GM19463 (cell line): ENCODE measurements around the gene WFIKKN1.

ENCODE experiments used
- ATAC-seq: cut with Tn5 transposase; IDR thresholded peaks from one replicate; pipeline ENCODE4 v1.9.1; 2021; ENCODE audit warnings: mild to moderate bottlenecking, moderate library complexity; ENCODE audit not compliant: unreplicated experiment

WFIKKN1 gene, protein sequence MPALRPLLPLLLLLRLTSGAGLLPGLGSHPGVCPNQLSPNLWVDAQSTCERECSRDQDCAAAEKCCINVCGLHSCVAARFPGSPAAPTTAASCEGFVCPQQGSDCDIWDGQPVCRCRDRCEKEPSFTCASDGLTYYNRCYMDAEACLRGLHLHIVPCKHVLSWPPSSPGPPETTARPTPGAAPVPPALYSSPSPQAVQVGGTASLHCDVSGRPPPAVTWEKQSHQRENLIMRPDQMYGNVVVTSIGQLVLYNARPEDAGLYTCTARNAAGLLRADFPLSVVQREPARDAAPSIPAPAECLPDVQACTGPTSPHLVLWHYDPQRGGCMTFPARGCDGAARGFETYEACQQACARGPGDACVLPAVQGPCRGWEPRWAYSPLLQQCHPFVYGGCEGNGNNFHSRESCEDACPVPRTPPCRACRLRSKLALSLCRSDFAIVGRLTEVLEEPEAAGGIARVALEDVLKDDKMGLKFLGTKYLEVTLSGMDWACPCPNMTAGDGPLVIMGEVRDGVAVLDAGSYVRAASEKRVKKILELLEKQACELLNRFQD

DNA sequence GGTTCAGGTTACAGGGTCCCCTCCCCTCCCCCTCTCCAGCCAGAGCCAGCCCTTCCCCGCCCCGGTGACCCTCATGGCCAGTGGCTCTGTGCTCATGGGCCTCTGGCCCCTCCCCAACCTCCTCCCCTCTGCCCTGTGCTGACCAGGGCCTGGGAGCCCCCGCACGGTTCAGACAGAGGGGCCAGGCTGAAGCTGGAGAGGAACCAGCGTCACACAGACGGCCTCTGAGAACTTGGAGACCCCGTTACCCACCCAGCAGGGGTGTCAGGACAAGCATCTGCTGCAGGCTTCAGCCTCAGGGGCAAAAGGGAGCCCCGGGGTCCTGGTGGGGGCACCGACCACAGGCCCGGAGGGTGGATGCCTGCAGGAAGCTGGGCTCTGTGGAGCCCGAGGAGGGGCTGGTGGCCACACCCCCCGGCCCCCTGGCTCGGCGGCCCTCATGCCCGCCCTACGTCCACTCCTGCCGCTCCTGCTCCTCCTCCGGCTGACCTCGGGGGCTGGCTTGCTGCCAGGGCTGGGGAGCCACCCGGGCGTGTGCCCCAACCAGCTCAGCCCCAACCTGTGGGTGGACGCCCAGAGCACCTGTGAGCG lies at the start of gene WFIKKN1:
TSS of gene WFIKKN1 (plus strand) at position 171 of the 591 bp plus-strand sequence. CDS start at position 440, 269 bp downstream.
- ATAC-seq = no peak

DNA sequence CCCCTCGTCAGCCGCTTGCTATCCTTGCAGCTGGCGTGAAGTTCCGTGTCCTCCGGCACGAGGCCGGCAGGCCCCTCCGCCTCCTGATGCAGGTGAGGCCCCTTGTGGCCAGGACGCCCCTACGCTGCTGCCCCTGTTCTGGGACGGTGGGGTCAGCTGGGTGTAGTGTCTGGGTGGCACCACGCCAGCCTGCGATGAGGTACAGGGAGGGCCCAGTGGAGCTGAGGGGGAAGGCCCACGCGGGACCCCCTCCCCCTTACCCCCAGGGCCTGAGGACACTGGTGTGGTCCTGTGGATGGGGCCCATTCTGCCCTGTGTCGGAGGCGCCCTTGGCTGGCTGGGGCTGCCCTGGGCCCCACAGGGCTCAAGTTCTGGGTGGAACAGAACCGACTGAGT lies 48.6 kb upstream of the WFIKKN1 start:
- no peak for ATAC-seq

DNA sequence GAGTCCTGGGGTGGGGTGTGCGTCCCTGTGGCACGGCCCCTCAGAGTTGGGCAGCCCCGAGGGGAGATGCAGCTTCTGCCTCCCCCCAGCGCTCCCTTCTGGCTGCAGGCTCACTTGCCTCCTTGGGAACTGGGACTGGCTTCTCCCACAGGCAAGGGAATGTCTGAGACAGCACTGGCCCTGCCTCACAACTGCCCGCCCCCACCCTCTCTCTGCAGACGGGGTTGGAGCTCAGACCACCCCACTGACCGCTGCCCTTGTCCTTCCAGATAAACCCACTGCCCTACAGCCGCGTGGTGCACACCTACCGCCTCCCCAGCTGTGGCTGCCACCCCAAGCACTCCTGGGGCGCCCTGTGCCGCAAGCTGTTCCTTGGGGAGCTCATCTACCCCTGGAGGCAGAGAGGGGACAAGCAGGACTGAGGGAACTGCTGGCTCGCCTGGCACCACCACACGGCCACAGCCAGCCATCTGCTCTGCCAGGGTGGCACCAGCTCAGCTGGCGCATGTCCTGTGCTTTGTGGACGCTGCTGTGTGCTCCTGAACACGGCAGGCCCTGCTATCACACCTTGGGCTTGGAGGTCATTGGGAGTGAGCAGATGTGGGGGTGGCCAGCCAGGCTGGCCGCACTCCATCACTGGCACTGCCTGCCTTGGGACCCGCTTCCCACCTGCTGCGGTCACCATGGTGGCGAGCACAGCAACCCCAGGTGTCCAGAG lies 48.0 kb upstream of the WFIKKN1 start:
- ATAC-seq = no peak

DNA sequence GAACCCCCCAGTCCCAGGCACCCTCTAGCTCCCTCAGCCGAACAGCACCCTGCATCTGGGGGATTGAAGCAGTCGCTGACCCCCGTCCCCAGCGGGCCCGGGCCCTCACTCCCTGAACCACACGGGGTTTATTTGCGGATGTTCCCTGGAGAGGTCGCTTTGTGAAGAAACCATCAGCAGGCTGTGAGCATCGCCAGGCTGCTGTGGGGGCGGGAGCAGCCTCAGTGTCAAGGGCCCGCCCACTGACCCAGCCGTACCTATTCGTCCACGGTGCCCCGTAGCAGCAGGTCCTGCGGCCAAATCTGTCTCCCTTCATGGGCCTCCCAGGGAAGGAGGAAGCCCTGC lies 47.3 kb upstream of the WFIKKN1 start:
- no peak for ATAC-seq

DNA sequence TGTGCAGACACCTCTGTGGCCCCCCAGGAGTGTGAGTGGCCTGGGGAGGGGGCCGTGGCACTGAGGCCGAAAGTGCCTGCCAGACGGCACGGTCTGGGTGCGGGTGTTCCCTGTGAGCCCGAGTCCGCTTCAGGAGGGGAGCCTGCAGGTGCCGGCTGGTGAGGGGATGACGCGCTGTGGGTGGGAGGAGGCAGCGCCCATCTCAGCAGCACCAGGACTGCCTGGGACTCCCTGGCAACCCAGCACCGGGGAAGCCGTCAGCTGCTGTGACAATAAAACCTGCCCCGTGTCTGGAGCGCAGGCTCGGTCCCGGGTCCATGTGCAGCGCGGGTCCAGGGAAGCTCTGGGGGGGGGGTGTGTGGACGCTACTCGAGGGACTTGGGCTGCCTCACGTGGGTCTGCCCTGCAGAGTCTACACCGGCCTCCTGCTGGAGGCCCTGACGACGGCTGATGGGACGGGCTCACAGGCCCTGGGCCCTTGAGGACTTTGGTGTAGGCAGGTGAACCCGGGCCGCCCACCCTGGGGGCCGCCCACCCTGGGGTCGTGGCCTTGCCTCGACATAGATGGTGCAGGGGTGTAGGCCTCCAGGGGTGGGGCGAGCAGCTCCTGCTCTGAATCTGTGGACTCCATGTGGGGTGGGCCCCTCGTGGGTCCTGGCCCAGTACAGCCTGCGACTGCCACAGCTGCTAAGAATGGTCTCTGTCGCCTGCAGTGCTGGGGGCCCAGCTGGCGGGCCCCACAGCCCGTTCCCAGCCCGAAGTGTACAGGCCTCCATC lies 46.8 kb upstream of the WFIKKN1 start:
- ATAC-seq = no peak

DNA sequence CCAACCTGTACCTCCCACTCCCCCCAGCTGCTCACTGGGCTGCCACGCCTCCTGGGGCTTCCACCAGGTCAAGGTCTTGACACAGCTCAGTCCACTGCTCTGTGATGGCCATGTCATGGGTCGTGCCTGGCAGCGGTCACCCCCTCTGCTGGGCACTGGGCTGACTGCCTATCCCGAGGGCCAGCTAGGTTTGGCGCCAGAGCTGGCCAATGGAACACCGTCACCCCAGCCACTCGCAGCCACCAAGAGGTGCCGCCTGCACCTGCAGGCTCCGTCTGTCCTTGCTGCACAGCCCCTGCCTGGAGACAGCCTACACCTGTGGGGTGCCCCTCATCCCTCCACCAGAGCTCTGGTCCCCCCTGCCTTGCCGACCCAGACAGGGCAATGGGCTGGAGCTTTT lies 45.4 kb upstream of the WFIKKN1 start:
- no peak for ATAC-seq

DNA sequence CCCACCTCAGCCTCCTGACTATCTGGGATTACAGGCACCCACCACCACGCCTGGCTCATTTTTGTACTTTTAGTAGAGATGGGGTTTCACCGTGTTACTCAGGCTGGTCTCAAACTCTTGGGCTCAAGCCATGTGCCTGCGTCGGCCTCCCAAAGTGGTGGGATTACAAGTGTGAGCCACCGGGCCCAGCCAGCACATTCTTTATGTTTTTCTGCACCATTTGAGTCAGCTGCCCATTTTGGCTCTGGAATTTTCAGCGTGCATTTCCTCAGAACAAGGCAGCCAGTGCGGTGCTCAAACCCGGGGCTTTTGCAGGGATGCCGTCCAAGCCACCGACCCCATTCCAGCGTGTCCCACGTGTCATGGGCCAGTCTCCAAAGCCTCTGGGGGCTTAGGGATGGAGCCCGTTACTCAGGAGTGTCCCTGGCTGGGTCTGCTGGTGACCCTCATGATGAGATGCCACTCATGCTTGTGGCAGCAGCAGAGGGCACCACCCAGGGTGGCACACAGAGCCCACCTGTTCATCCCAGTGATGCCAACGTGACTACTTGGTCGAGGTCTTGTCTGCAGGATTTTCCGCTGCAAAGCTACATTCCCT lies 44.6 kb upstream of the WFIKKN1 start:
- ATAC-seq = no peak

DNA sequence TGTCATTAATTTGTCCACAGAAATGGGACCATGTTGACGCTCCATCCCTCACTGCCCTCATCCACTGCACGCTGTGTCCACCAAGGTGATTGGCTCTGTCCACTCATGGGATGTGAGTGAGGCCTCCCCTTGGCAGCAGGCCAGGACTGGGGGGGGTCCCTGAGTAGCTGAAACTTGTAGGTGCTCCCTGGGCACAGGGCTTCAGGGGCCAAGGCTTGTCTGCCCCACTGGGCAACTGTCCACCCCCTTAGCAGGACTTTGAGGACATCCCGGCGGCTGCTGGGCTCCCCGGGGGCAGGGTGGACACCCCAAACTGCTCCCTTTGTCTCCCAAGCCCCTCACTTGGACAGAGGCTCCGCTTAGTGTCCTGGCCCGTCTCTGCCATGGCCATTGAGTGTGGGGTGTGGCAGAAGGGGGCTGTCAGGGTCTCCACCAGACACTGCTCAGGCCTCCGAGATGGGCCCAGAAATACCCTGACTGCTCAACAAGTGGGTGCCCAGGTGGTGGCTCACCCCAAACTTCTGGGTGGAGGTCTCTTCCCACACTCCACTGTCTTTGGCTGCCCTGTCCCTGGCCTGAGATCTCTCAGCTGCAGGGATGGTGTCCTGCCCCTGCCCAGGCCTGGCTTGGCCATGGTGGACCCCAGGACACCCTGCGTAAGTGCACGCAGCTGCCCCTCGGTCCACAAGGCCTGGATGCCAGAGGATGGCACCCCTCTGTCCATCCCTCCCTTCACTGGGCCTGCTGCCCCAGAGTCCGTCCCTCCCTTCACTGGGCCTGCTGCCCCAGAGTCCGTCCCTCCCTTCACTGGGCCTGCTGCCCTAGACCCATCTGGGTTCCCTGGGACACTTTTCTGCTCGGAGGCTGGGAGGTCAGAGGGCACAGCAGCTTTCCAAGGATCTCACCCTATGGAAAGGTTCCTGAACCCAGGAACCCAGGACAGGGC lies 43.9 kb upstream of the WFIKKN1 start:
- no peak for ATAC-seq

DNA sequence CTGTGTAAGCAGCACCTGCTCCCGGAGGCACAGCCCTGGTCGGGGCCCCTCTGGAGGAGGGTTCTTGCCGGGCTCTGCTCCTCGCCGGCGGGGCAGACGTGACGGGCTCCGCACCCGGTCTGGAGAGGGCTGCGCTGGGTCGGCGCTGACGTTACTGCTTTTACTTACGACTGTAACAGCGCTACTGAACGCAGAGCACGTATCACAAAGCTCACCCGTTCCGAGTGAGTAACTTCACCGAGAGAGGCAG lies 42.2 kb upstream of the WFIKKN1 start:
- peak; percentile 3 for ATAC-seq

DNA sequence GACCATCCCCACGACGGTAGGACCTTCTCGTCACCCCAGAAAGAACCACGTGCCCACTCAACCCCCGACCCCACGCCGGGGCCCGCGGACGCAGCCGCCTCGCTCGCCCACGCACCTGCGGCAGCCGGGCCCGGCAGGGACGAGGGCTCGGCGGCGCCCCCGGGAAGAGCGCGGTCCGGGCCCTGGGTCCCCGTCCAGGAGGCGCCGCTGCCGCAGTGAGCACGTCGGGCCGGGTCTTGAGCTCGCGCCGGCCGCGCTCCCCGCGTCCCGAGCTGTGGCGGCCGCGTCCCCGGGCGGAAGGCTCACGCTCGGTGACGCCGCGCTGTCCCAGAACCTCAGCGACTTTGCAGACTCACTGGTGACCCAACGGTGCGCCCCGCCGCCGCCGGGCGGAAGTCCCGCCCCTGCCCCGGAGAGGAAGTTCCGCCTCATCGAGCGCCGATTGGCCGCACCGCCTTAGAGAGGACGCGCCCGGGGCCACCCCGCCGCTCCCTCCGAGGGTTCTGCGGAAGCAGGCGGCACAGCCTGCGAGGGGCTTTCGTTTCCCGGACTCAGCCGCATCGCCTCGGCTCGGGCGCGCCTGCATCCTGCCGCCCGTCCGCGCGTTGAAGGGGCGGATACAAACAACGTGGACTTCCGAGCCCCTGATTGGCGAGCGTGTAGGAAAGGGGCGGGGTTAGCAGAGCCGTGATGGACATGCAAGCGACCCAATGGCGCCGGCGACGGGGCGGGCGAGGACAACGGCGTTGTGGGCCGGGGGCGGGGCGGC lies 41.7 kb upstream of the WFIKKN1 start:
- peak; percentile 60 for ATAC-seq

DNA sequence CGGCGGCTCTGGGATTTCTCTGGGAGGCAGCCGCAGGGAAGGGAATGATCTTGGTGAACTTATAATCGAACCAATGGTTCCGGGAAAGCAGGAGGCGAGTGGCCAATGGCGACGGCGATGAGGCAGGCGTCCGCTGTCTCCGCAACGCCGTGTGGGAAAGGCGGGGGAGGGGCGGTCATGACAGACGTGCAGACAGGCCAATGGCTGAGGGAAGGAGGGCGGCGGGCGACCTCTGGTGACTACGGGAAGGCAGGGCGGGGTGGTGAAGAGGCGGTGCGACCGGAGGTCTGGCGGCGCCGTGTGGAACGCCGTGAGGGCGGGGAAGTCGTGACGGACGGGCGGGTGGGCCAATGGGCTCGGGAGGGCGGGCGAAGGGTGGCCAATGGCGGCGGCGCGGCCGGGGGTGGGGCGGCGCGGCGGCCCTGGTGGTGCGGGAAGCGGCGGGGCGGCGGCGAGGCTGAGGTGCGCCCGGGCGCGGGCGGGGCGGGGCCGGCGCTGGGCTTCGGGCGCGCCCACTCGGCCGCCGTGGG lies 41.1 kb upstream of the WFIKKN1 start, which contains the start of gene RAB40C:
TSS of gene RAB40C (plus strand) at position 409 of the 530 bp plus-strand sequence. CDS start 226 bp downstream, outside the sequence.
- ATAC-seq = peak; percentile 75

DNA sequence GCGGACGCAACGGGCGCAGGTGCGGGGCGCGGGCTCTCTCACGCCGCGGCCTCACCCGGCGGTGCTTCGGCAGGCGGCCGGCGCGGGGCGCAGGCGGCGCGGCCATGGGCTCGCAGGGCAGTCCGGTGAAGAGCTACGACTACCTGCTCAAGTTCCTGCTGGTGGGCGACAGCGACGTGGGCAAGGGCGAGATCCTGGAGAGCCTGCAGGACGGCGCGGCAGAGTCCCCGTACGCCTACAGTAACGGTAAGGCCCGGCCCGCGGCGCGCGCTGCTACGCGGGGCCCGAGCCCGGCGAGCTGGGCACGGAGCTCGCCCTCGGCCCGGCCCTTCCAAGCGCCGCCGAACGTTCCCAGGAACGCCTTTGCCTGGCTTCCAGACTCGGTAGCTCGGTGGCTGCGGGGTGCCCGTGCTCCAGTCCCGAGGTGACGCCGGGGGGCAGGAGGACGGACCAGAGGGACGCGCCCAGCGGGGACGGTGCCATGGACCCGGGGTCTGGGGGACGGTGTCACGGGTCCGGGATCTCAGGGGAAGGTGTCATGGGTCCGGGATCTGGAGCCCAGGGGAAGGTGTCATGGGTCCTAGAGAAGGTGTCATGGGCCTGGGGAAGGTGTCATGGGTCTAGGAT lies 40.5 kb upstream of the WFIKKN1 start:
- no peak for ATAC-seq

DNA sequence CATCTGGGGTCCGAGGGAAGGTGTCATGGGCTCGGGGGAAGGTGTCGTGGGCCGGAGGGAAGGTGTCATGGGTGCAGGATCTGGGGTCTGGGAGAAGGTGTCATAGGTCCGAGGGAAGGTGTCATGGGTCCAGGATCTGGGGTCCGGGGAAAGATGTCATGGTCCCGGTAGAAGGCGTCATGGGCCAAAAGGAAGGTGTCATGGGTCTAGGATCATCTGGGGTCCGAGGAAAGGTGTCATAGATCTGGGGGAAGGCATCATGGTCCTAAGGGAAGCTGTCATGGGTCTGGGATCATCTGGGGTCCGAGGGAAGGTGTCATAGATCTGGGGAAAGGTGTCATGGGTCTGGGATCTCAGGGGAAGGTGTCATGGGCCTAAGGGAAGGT lies 40.0 kb upstream of the WFIKKN1 start:
- ATAC-seq = no peak

DNA sequence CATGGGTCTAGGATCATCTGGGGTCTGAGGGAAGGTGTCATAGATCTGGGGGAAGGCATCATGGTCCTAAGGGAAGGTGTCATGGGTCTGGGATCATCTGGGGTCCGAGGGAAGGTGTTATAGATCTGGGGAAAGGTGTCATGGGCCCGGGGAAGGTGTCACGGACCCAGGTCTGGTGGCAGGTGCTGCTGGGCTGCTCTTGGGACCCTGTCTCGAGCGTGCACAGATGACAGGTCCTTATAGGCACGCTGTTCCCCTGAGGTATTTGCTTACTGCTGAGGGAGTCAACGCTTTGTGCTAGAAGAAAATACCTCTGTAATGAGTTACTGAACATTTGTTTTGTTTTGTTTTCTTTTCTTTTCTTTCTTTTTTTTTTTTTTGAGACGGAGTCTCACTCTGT lies 39.6 kb upstream of the WFIKKN1 start:
- no peak for ATAC-seq

DNA sequence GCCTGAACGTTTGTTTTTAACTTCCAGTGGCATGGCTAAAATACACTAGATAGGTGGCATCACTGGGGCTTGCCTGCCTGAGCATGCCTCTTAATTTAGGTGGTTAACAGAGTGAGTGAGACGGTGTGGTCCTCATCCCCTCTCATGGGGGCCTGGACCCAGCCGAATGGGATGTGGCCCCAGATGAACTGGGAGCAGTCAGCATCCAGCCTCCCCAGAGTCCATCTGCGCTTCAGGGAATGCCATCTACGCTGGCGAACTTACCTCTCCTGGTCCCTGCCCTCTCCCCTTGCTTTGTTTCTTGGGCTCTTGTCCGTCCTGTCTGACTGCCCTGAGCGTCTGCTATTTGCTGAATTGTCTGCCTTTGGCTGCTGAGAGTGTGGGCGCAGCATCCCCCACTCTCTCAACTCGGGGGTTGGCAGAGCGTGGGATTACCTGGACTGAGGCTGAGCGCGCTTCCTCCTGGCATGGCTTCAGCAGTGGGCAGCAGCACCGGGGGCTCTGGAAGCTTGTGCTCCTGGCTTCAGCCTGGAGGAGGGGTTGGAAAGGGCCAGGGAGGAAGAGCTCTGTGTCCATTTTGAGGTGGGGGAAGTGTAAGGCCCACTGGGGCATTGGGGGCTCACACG lies 38.8 kb upstream of the WFIKKN1 start:
- no peak for ATAC-seq

DNA sequence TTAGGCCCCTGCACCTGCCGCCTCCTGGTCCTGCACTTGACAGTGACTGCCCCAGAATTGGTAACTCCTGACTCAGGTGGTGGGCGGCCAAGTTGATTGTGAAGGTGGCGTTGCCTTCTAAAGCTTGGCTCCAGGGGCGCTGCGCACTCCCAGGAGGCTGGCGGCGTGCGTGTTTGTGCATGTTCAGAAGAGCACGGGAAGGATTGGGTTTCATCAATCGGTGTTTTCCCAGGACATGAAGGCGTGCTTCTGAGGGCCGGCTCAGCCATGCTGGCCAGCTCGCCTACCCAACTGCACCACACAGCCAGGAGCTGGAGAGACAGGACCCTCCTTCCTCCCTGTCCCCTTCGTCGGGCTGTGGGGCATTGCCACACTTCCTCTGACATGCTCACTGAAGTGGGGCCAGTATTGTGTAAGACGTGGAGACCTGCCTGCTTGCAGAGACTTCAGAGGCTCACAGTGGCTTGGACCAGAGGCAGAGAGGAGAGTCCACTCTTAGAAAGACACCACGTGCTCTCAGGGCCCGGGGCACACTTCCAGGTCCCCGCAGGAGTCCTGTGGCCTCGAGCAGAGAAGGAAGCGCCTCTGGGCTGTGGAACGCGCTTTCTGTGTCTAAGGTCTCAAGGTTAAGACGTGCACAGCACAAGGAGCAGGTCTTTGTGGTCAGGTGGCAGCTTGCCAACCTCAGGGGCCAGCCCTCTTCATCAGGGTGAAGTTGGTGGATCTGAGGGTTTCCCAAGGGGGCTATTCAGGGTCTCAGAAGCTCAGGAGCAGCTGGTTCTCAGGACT lies 38.1 kb upstream of the WFIKKN1 start:
- ATAC-seq = no peak

DNA sequence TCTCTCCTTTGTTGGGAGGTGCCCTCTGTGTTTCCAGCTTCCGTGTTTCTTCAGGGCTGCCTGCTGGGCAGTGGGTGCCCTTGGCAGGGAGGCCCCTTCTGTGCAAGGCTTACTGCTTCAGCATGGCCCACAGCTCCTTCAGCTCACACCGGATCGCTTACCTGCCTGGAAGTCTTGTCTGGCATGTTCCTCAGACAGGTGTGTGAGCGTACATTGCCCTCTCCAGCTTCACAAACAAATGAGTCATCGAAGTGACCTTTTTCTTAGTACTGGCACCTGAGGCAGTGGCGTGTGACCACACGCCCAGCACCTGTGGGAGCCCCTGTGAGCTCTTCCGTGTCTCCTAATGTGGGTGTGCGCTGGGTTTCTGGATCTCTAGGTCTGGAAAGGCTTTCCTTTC lies 37.4 kb upstream of the WFIKKN1 start:
- no peak for ATAC-seq
